HEK293T (cell line): ENCODE results near the gene COL1A2.

Experiments
- ARNT ChIP-seq: fragments of 450-650 bp; IDR thresholded peaks from 2 replicates; pipeline ENCODE4 v1.6.1; 2017; ENCODE audit warnings: mild to moderate bottlenecking
- BHLHE40 ChIP-seq: fragments of 450-650 bp; IDR thresholded peaks from 2 replicates; pipeline ENCODE4 v1.6.1; 2016; ENCODE audit warnings: mild to moderate bottlenecking, moderate library complexity, borderline replicate concordance
- FOXM1 ChIP-seq: fragments of 450-650 bp; IDR thresholded peaks from 2 replicates; pipeline ENCODE4 v1.6.1; 2017; ENCODE audit warnings: mild to moderate bottlenecking, borderline replicate concordance
- LEF1 ChIP-seq: fragments of 450-650 bp; IDR thresholded peaks from 2 replicates; pipeline ENCODE4 v1.6.1; 2017; ENCODE audit warnings: mild to moderate bottlenecking, borderline replicate concordance

- TF ChIP-seq ARNT (no peak), LEF1 (no peak), FOXM1 (no peak), BHLHE40 (no peak)
Observed at GRCh38 chr7:94397722-94398121, 3.0 kb downstream of the COL1A2 start.
